GM18951 (cell line): ENCODE data around the gene UQCC2.

Experiments used
- POLR2A ChIP-seq: IDR thresholded peaks from 4 replicates; pipeline ENCODE4 v1.6.1; 2011; ENCODE audit warnings: mild to moderate bottlenecking; ENCODE audit not compliant: insufficient read length, insufficient read depth; ENCODE audit errors: extremely low read depth
- in situ Hi-C: fragments of 300-500 bp; cut with MboI; formaldehyde crosslinking; loops from one replicate; pipeline ENCODE4 v1.12.0; 2022; ENCODE audit warnings: low sequenced_read_pairs, mixed read lengths, inconsistent platforms; ENCODE audit not compliant: unreplicated experiment

The UQCC2 gene

GRCh38 chr6:33749401-33749800 lies 37.9 kb upstream of the UQCC2 start:
- in situ Hi-C loops = no loop called here

GRCh38 chr6:33748841-33749240 lies 37.3 kb upstream of the UQCC2 start:
- in situ Hi-C loops = no loop called here
- TF ChIP-seq POLR2A = no peak

More at GRCh38 chr6:33749401-33749800, 37.9 kb upstream of the UQCC2 start:
- TF ChIP-seq POLR2A = no peak

GRCh38 chr6:33747823-33748222 lies 36.3 kb upstream of the UQCC2 start:
- no peak for TF ChIP-seq POLR2A
- in situ Hi-C loops = no loop called here

GRCh38 chr6:33746651-33747100 lies 35.2 kb upstream of the UQCC2 start, which contains the start of gene IP6K3:
Gene IP6K3, minus strand, starts transcription at chr6:33746905. Its CDS starts 11,429 bp downstream, at chr6:33735476.
- in situ Hi-C loops = no loop called here
- no peak for TF ChIP-seq POLR2A

- in situ Hi-C loops = no loop called here
- no peak for TF ChIP-seq POLR2A
Observed at GRCh38 chr6:33746036-33746600, 34.6 kb upstream of the UQCC2 start.

- TF ChIP-seq POLR2A = no peak
- in situ Hi-C loops = no loop called here
Observed at GRCh38 chr6:33745548-33745947, 34.0 kb upstream of the UQCC2 start.

- in situ Hi-C loops = no loop called here
- TF ChIP-seq POLR2A = no peak
Observed at GRCh38 chr6:33744895-33745546, 33.5 kb upstream of the UQCC2 start.

GRCh38 chr6:33744001-33744848 lies 32.7 kb upstream of the UQCC2 start:
- no peak for TF ChIP-seq POLR2A
- in situ Hi-C loops = no loop called here

GRCh38 chr6:33742837-33743236 lies 31.3 kb upstream of the UQCC2 start:
- TF ChIP-seq POLR2A = no peak
- in situ Hi-C loops = no loop called here

GRCh38 chr6:33742092-33742491 lies 30.6 kb upstream of the UQCC2 start:
- no peak for TF ChIP-seq POLR2A
- in situ Hi-C loops = no loop called here

- in situ Hi-C loops = no loop called here
Observed at GRCh38 chr6:33740794-33741193, 29.3 kb upstream of the UQCC2 start.

GRCh38 chr6:33740204-33740608 lies 28.7 kb upstream of the UQCC2 start:
- in situ Hi-C loops = no loop called here
- TF ChIP-seq POLR2A = no peak

More at GRCh38 chr6:33740794-33741193, 29.3 kb upstream of the UQCC2 start:
- no peak for TF ChIP-seq POLR2A

GRCh38 chr6:33739571-33739970 lies 28.1 kb upstream of the UQCC2 start:
- no peak for TF ChIP-seq POLR2A
- in situ Hi-C loops = no loop called here
